SK-N-SH (cell line): Measurements from ENCODE around the gene PAN3.

Experiments used
- CHD2 ChIP-seq: fragments of 150-350 bp; IDR thresholded peaks from 2 replicates; pipeline ENCODE4 v1.6.1; 2018; ENCODE audit warnings: low read length; ENCODE audit not compliant: partially characterized antibody
- CTCF ChIP-seq: fragments of 200-600 bp; sonication (generic); IDR thresholded peaks from 2 replicates; pipeline ENCODE4 v1.6.1; 2017; ENCODE audit warnings: antibody characterized with exemption, mild to moderate bottlenecking, moderate library complexity
- EP300 ChIP-seq, 2 experiments: IDR thresholded peaks; 2 replicates each; pipeline versions ENCODE4 v1.4.0 to v1.6.1; 2012; ENCODE audit warnings: borderline replicate concordance in 1 of 2, low read depth in 1 of 2, low read length in 1 of 2
- EZH2phosphoT487 ChIP-seq: fragments of 200-600 bp; sonication (generic); IDR thresholded peaks from 2 replicates; pipeline ENCODE4 v1.6.1; 2017; ENCODE audit warnings: low read depth, mixed run types, mild to moderate bottlenecking, antibody characterized with exemption, moderate library complexity, borderline replicate concordance
- JUND ChIP-seq: IDR thresholded peaks from 2 replicates; pipeline ENCODE4 v1.4.0; 2012
- MAX ChIP-seq: IDR thresholded peaks from 2 replicates; pipeline ENCODE4 v1.4.0; 2012; ENCODE audit warnings: low read depth
- MXI1 ChIP-seq: IDR thresholded peaks from 2 replicates; pipeline ENCODE4 v1.6.1; 2012; ENCODE audit warnings: mild to moderate bottlenecking, low read depth, low read length, improper control_type of control experiment
- POLR2AphosphoS5 ChIP-seq: IDR thresholded peaks from 2 replicates; pipeline ENCODE4 v1.6.1; 2012; ENCODE audit warnings: low read depth, low read length
- RAD21 ChIP-seq: IDR thresholded peaks from 2 replicates; pipeline ENCODE4 v1.6.1; 2012; ENCODE audit warnings: mild to moderate bottlenecking, low read length
- REST ChIP-seq: IDR thresholded peaks from 2 replicates; pipeline ENCODE4 v1.6.1; 2012; ENCODE audit warnings: mild to moderate bottlenecking, low read depth, low read length, moderate library complexity
- USF2 ChIP-seq: fragments of 150-350 bp; IDR thresholded peaks from 2 replicates; pipeline ENCODE4 v1.6.1; 2017; ENCODE audit warnings: antibody characterized with exemption, low read length, low read depth, borderline replicate concordance
- YY1 ChIP-seq: IDR thresholded peaks from 2 replicates; pipeline ENCODE4 v1.4.0; 2012; ENCODE audit warnings: low read depth, mild to moderate bottlenecking
- ZBTB33 ChIP-seq: IDR thresholded peaks from 2 replicates; pipeline ENCODE4 v1.4.0; 2012; ENCODE audit warnings: low read depth, borderline replicate concordance

- TF ChIP-seq USF2 (no peak), CHD2 (no peak), POLR2AphosphoS5 (no peak), CTCF (no peak), REST (no peak), RAD21 (no peak), MAX (no peak), EZH2phosphoT487 (no peak), JUND (no peak), ZBTB33 (no peak), EP300 (IDR thresholded peaks at IDR 0.05; ENCODE audit: borderline replicate concordance in 1 of 2, low read depth in 1 of 2, low read length in 1 of 2) (no peak), MXI1 (no peak), YY1 (no peak)
These were observed 20.5 kb upstream of the PAN3 start for GRCh38 chr13:28117689-28118377.
